DMS53 (cell line): Measurements from ENCODE around the gene GAL3ST3.
A peak's percentile ranks its signal among the peaks of the same experiment; 100 is the strongest.
"Not testable (repeated sequence)": the region's sequence is repeated elsewhere in the genome, so short reads cannot be mapped to it uniquely, and the experiment has no call there.

ENCODE experiments used
- DNase-seq: peaks from one replicate; lab custom pipeline; 2025; lab: John Stamatoyannopoulos, UW

GAL3ST3 gene

GRCh38 chr11:66012946-66013761 lies 35.8 kb downstream of the GAL3ST3 start:
- peak; percentile 25 for DNase-seq

- DNase-seq: peak; percentile 50
Measured at GRCh38 chr11:66012371-66012945, 36.5 kb downstream of the GAL3ST3 start.

- peak; percentile 82 for DNase-seq
Measured at GRCh38 chr11:66011785-66012303, 37.1 kb downstream of the GAL3ST3 start, which contains the start of gene CST6. Gene CST6 (plus strand): TSS chr11:66012008. CDS start chr11:66012045, 37 bp downstream.

- peak; percentile 79 for DNase-seq
Measured at GRCh38 chr11:66011239-66011784, 37.6 kb downstream of the GAL3ST3 start.

GRCh38 chr11:66010036-66010435 lies 38.9 kb downstream of the GAL3ST3 start:
- DNase-seq: not testable (repeated sequence)

GRCh38 chr11:66008468-66009101 lies 40.4 kb downstream of the GAL3ST3 start:
- no peak for DNase-seq

GRCh38 chr11:66008095-66008467 lies 40.9 kb downstream of the GAL3ST3 start:
- DNase-seq: no peak

GRCh38 chr11:66007201-66007634 lies 41.7 kb downstream of the GAL3ST3 start:
- no peak for DNase-seq

- no peak for DNase-seq
Measured at GRCh38 chr11:66006891-66007176, 42.1 kb downstream of the GAL3ST3 start.

GRCh38 chr11:66006134-66006890 lies 42.6 kb downstream of the GAL3ST3 start:
- DNase-seq: no peak

- DNase-seq: peak; percentile 26
Measured at GRCh38 chr11:66004186-66004585, 44.8 kb downstream of the GAL3ST3 start.

- DNase-seq: no peak
Measured at GRCh38 chr11:66003291-66003690, 45.7 kb downstream of the GAL3ST3 start.

- peak; percentile 80 for DNase-seq
Measured at GRCh38 chr11:66002648-66003225, 46.2 kb downstream of the GAL3ST3 start.

- DNase-seq: peak; percentile 99
Measured at GRCh38 chr11:66001942-66002647, 46.9 kb downstream of the GAL3ST3 start, which contains the start of the genes BANF1 and EIF1AD. Gene BANF1 (plus strand): TSS chr11:66002503. CDS start chr11:66003251, 748 bp downstream. Gene EIF1AD (minus strand): TSS chr11:66002157. CDS start chr11:66000389, 1,768 bp downstream.

- DNase-seq: no peak
Measured at GRCh38 chr11:65997286-65997685, 51.7 kb downstream of the GAL3ST3 start.

GRCh38 chr11:65992056-65992455 lies 56.9 kb downstream of the GAL3ST3 start:
- no peak for DNase-seq
